ENCODE measurements around the gene GZMA.
"Not testable (repeated sequence)": the region's sequence is repeated elsewhere in the genome, so short reads cannot be mapped to it uniquely, and the experiment has no call there.

GZMA gene

GRCh38 chr5:55102348-55102747 is at the start of gene GZMA:
GZMA (plus strand) TSS chr5:55102646; CDS start chr5:55102683, 37 bp downstream.
- DNase-seq (ENCODE audit: low read depth in 2 of 2), result no peak

GRCh38 chr5:55055183-55055582 is 47.3 kb upstream of the GZMA start:
- DNase-seq (ENCODE audit: low read depth in 2 of 2), result no peak

GRCh38 chr5:55062039-55062779 is 40.2 kb upstream of the GZMA start:
- DNase-seq (ENCODE audit: low read depth in 2 of 2), result peak; percentile 37 to 39

GRCh38 chr5:55063220-55063863 is 39.1 kb upstream of the GZMA start:
- DNase-seq (ENCODE audit: low read depth in 2 of 2), result no peak

- no peak for DNase-seq (ENCODE audit: low read depth in 2 of 2)
These were observed 38.5 kb upstream of the GZMA start for GRCh38 chr5:55063899-55064298.

GRCh38 chr5:55064523-55064922 is 37.9 kb upstream of the GZMA start:
- DNase-seq (ENCODE audit: low read depth in 2 of 2), result no peak

- DNase-seq (ENCODE audit: low read depth in 2 of 2), result no peak
These were observed 36.2 kb upstream of the GZMA start for GRCh38 chr5:55066277-55066676.

GRCh38 chr5:55070968-55071367 is 31.5 kb upstream of the GZMA start:
- DNase-seq (ENCODE audit: low read depth in 2 of 2), result no peak

- DNase-seq (ENCODE audit: low read depth in 2 of 2), result no peak
These were observed 31.0 kb upstream of the GZMA start for GRCh38 chr5:55071413-55071812.

- no peak for DNase-seq (ENCODE audit: low read depth in 2 of 2)
These were observed 29.8 kb upstream of the GZMA start for GRCh38 chr5:55072666-55073065.

GRCh38 chr5:55073211-55073610 is 29.2 kb upstream of the GZMA start:
- no peak for DNase-seq (ENCODE audit: low read depth in 2 of 2)

GRCh38 chr5:55081541-55081940 is 20.9 kb upstream of the GZMA start:
- DNase-seq (ENCODE audit: low read depth in 2 of 2), result no peak

GRCh38 chr5:55089301-55089700 is 13.1 kb upstream of the GZMA start:
- DNase-seq (ENCODE audit: low read depth in 2 of 2), result not testable (repeated sequence)

GRCh38 chr5:55091011-55091410 is 11.4 kb upstream of the GZMA start:
- not testable (repeated sequence) for DNase-seq (ENCODE audit: low read depth in 2 of 2)

GRCh38 chr5:55096182-55096581 is 6.3 kb upstream of the GZMA start:
- DNase-seq (ENCODE audit: low read depth in 2 of 2), result no peak

- DNase-seq (ENCODE audit: low read depth in 2 of 2), result no peak
These were observed 5.6 kb upstream of the GZMA start for GRCh38 chr5:55096861-55097260.

GRCh38 chr5:55101148-55101547 is 1.3 kb upstream of the GZMA start:
- not testable (repeated sequence) for DNase-seq (ENCODE audit: low read depth in 2 of 2)

- no peak for DNase-seq (ENCODE audit: low read depth in 2 of 2)
These were observed 730 bp upstream of the GZMA start for GRCh38 chr5:55101556-55102276.

GRCh38 chr5:55104036-55104772 is 1.8 kb downstream of the GZMA start:
- DNase-seq (ENCODE audit: low read depth in 2 of 2), result no peak

GRCh38 chr5:55104946-55105701 is 2.7 kb downstream of the GZMA start:
- DNase-seq (ENCODE audit: low read depth in 2 of 2), result no peak

- DNase-seq (ENCODE audit: low read depth in 2 of 2), result not testable (repeated sequence)
These were observed 3.5 kb downstream of the GZMA start for GRCh38 chr5:55105976-55106375.

Measured in stimulated activated CD8-positive, alpha-beta memory T cell treated with anti-CD3 and anti-CD28 coated beads, Interleukin-2, amount 100 ng/mL, for 48 hours (primary cell).